CD4-positive, alpha-beta T cell treated with Interleukin-1 beta for 1 hour (primary cell): ENCODE results near the gene HHEX.
A peak's percentile ranks its signal among the peaks of the same experiment; 100 is the strongest.
"Not testable (repeated sequence)": the region's sequence is repeated elsewhere in the genome, so short reads cannot be mapped to it uniquely, and the experiment has no call there.

Experiments
- DNase-seq, 2 donors: peaks; one replicate each; pipeline ENCODE4 v3.0.0-alpha.2; 2020 to 2022

HHEX gene

GRCh38 chr10:92689663-92690210 lies at the start of gene HHEX:
HHEX (plus strand) TSS chr10:92689955; CDS start chr10:92689987, 32 bp downstream.
- peak; percentile 46 to 78 for DNase-seq

GRCh38 chr10:92640107-92640506 lies 49.6 kb upstream of the HHEX start:
- DNase-seq, result no peak

- DNase-seq, result no peak
Measured at GRCh38 chr10:92641492-92641891, 48.3 kb upstream of the HHEX start.

GRCh38 chr10:92644921-92645320 lies 44.8 kb upstream of the HHEX start:
- DNase-seq, result no peak

GRCh38 chr10:92650864-92651263 lies 38.9 kb upstream of the HHEX start:
- DNase-seq, result not testable (repeated sequence)

- no peak for DNase-seq
Measured at GRCh38 chr10:92655426-92655825, 34.3 kb upstream of the HHEX start.

GRCh38 chr10:92656266-92656961 lies 33.3 kb upstream of the HHEX start:
- no peak for DNase-seq

- no peak for DNase-seq
Measured at GRCh38 chr10:92657024-92657423, 32.7 kb upstream of the HHEX start.

GRCh38 chr10:92662848-92663247 lies 26.9 kb upstream of the HHEX start:
- no peak for DNase-seq

- DNase-seq, result no peak
Measured at GRCh38 chr10:92664322-92664721, 25.4 kb upstream of the HHEX start.

- no peak for DNase-seq
Measured at GRCh38 chr10:92667078-92667477, 22.7 kb upstream of the HHEX start.

- no peak for DNase-seq
Measured at GRCh38 chr10:92677708-92678107, 12.0 kb upstream of the HHEX start.

GRCh38 chr10:92678206-92678605 lies 11.5 kb upstream of the HHEX start:
- no peak for DNase-seq

- DNase-seq, result no peak
Measured at GRCh38 chr10:92681306-92681834, 8.4 kb upstream of the HHEX start.

GRCh38 chr10:92688573-92688926 lies 1.2 kb upstream of the HHEX start:
- no peak for DNase-seq

GRCh38 chr10:92688927-92689662 lies 660 bp upstream of the HHEX start:
- peak in 1 of 2 donors; percentile 15 for DNase-seq

- DNase-seq, result peak; percentile 56 to 70
Measured at GRCh38 chr10:92690211-92690914, 608 bp downstream of the HHEX start.

- peak in 1 of 2 donors; percentile 12 for DNase-seq
Measured at GRCh38 chr10:92690915-92691590, 1.3 kb downstream of the HHEX start.

- peak; percentile 22 to 68 for DNase-seq
Measured at GRCh38 chr10:92691591-92692079, 1.9 kb downstream of the HHEX start.

- no peak for DNase-seq
Measured at GRCh38 chr10:92692080-92692671, 2.4 kb downstream of the HHEX start.

GRCh38 chr10:92692697-92693533 lies 3.2 kb downstream of the HHEX start:
- no peak for DNase-seq
